Sigmoid colon (tissue), 4 donors: Measurements from ENCODE around the gene DROSHA.

Experiments
- EP300 ChIP-seq, 4 donors: sonication (generic); formaldehyde crosslinking; IDR thresholded peaks; one replicate each; pipeline ENCODE4 v1.6.1; 2017; ENCODE audit warnings: antibody characterized with exemption in 4 of 4
- POLR2A ChIP-seq, 2 donors: fragments of 450-650 bp; IDR thresholded peaks; one replicate each; pipeline ENCODE4 v1.6.1; 2016; ENCODE audit warnings: antibody characterized with exemption in 2 of 2, mild to moderate bottlenecking in 2 of 2, moderate library complexity in 2 of 2
- TF ChIP-seq, protein P1 (sequence below), 4 experiments: fragments of 450-650 bp in 3 of 4; fragments of 200-600 bp in 1 of 4; IDR thresholded peaks; one replicate each; pipeline ENCODE4 v1.5.1; 2016 to 2019; ENCODE audit warnings: antibody characterized with exemption in 4 of 4, mild to moderate bottlenecking in 3 of 4, moderate library complexity in 2 of 4

DNA sequence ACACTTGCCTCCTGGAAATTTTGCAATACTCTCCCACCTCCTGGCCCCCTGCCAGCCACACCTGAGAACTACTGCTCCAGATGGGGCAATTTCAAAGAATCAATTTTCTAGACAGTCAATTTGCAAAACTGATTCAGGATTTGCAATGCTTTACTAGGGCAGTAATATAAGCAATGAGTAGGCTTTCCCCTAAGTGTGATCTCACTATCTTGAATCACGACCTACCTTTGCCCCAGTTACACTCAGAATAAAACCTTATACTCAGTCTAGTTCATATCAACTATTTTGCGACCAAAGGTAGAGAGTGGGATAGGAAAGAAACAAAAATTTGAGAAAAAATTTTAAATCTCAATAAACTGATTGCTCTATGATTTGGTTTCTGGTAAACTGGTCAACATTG, 54.4 kb downstream of the DROSHA start:
- TF ChIP-seq, protein P1, sequence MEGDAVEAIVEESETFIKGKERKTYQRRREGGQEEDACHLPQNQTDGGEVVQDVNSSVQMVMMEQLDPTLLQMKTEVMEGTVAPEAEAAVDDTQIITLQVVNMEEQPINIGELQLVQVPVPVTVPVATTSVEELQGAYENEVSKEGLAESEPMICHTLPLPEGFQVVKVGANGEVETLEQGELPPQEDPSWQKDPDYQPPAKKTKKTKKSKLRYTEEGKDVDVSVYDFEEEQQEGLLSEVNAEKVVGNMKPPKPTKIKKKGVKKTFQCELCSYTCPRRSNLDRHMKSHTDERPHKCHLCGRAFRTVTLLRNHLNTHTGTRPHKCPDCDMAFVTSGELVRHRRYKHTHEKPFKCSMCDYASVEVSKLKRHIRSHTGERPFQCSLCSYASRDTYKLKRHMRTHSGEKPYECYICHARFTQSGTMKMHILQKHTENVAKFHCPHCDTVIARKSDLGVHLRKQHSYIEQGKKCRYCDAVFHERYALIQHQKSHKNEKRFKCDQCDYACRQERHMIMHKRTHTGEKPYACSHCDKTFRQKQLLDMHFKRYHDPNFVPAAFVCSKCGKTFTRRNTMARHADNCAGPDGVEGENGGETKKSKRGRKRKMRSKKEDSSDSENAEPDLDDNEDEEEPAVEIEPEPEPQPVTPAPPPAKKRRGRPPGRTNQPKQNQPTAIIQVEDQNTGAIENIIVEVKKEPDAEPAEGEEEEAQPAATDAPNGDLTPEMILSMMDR (IDR thresholded peaks at IDR 0.05) = no peak
- TF ChIP-seq EP300 (IDR thresholded peaks at IDR 0.05) (no peak), POLR2A (IDR thresholded peaks at IDR 0.05) (no peak)
